A673 (cell line): ENCODE results near the gene HYOU1. TPM values are rescaled to one million over a fixed set of nuclear protein-coding genes. Genes with fewer than 3 reads are reported as not detected.

Experiments used
- BruUV-seq: library from RNA; stranded (reverse); fragments of 400-500 nt; replicated peaks from 2 replicates; lab custom pipeline; 2021; lab: Mats Ljungman, UMichigan
- CTCF ChIA-PET: fragments of 300-600 bp; sonication (Branson Sonifier 250); formaldehyde crosslinking; loops from one replicate; lab custom pipeline; 2022; ENCODE audit warnings: antibody characterized with exemption; lab: Charles Lee
- POLR2A ChIA-PET: fragments of 300-600 bp; sonication (Branson Sonifier 250); formaldehyde crosslinking; loops from one replicate; lab custom pipeline; 2022; ENCODE audit warnings: antibody characterized with exemption; ENCODE audit not compliant: low non-redundant PET; lab: Charles Lee
- DNase-seq: peaks from one replicate; pipeline ENCODE4 v3.0.0-alpha.2; 2015; ENCODE audit warnings: low spot score
- H3K27ac ChIP-seq: fragments of 200-600 bp; sonication (generic); 2 replicates; pipeline ENCODE4 v1.5.1; 2016; ENCODE audit warnings: mixed run types, low read depth, mild to moderate bottlenecking, mixed read lengths, antibody characterized with exemption, low read length; ENCODE audit not compliant: poor library complexity, severe bottlenecking
- H3K27me3 ChIP-seq: fragments of 200-600 bp; sonication (generic); replicated peaks from 2 replicates; pipeline ENCODE4 v1.6.1; 2017; ENCODE audit warnings: mixed run types, low read depth, mild to moderate bottlenecking, mixed read lengths, antibody characterized with exemption, low read length; ENCODE audit not compliant: insufficient read depth, poor library complexity
- H3K36me3 ChIP-seq: fragments of 200-600 bp; sonication (generic); 2 replicates; pipeline ENCODE4 v1.6.1; 2016; ENCODE audit warnings: mixed run types, mild to moderate bottlenecking, mixed read lengths, antibody characterized with exemption, low read length; ENCODE audit not compliant: insufficient read depth, poor library complexity, severe bottlenecking
- H3K4me1 ChIP-seq: fragments of 200-600 bp; sonication (generic); 2 replicates; pipeline ENCODE4 v1.6.1; 2017; ENCODE audit warnings: mixed run types, mild to moderate bottlenecking, mixed read lengths, antibody characterized with exemption, low read length; ENCODE audit not compliant: insufficient read depth, poor library complexity, severe bottlenecking
- H3K4me3 ChIP-seq: fragments of 200-600 bp; sonication (generic); 2 replicates; pipeline ENCODE4 v1.5.1; 2016; ENCODE audit warnings: low read depth, mixed run types, mild to moderate bottlenecking, mixed read lengths, low read length; ENCODE audit not compliant: poor library complexity, severe bottlenecking
- H3K9me3 ChIP-seq: fragments of 200-600 bp; sonication (generic); 2 replicates; pipeline ENCODE4 v1.6.1; 2016; ENCODE audit warnings: mixed run types, low read depth, mild to moderate bottlenecking, mixed read lengths, antibody characterized with exemption, low read length; ENCODE audit not compliant: poor library complexity, severe bottlenecking
- CTCF ChIP-seq: fragments of 300-800, 200-600 bp; sonication (generic); conservative IDR thresholded peaks from 2 replicates; pipeline ENCODE4 v1.5.1; 2017; ENCODE audit warnings: low read depth, mild to moderate bottlenecking, antibody characterized with exemption, low read length, moderate library complexity, mixed read lengths
- EZH2 ChIP-seq: fragments of 200-600 bp; sonication (generic); IDR thresholded peaks from 2 replicates; pipeline ENCODE4 v1.6.1; 2017; ENCODE audit warnings: borderline replicate concordance, low read depth, mild to moderate bottlenecking, mixed read lengths, antibody characterized with exemption, low read length; ENCODE audit not compliant: poor library complexity, severe bottlenecking
- intact Hi-C: fragments of 100-400 bp; cut with micrococcal nuclease; formaldehyde crosslinking; loops from one replicate; pipeline ENCODE4 v1.10.0; 2022; ENCODE audit not compliant: unreplicated experiment
- total RNA-seq: library from RNA; stranded (reverse); gene quantifications from 2 replicates; pipeline ENCODE4 v1.2.3, GENCODE V29; 2021

The HYOU1 gene
- total RNA-seq, 1 experiment from 2014 or later, result 315 TPM

GRCh38 chr11:119025099-119025473 is 31.9 kb downstream of the HYOU1 start:
- BruUV-seq, result no TSS peak
- Histone ChIP-seq H3K4me3 (no peak overlapping the region), H3K4me1 (peaks cover 17% of the 10 kb centered on the region), H3K36me3 (peaks cover 72% of the 10 kb centered on the region), H3K27me3 (no peaks in the 10 kb centered on the region), H3K27ac (no peak overlapping the region), H3K9me3 (no peaks in the 10 kb centered on the region)
- DNase-seq, result no peak
- TF ChIP-seq CTCF (no peak), EZH2 (no peak)
- CTCF ChIA-PET, result no interaction called here
- POLR2A ChIA-PET, result no interaction called here
- intact Hi-C loops, result no loop called here

- Histone ChIP-seq H3K27ac (peak overlapping the region; percentile 8), H3K4me3 (no peak overlapping the region), H3K27me3 (no peaks in the 10 kb centered on the region), H3K9me3 (no peaks in the 10 kb centered on the region), H3K4me1 (peaks cover 17% of the 10 kb centered on the region), H3K36me3 (peaks cover 72% of the 10 kb centered on the region)
- BruUV-seq, result TSS peak; percentile 11
- DNase-seq, result no peak
- TF ChIP-seq EZH2 (no peak), CTCF (no peak)
- ChIA-PET CTCF (no interaction called here), POLR2A (no interaction called here)
- intact Hi-C loops, result no loop called here
These were observed 32.4 kb downstream of the HYOU1 start for GRCh38 chr11:119024430-119025098.

GRCh38 chr11:119023741-119024140 is 33.3 kb downstream of the HYOU1 start:
- POLR2A ChIA-PET, result no interaction called here

More at GRCh38 chr11:119023741-119024140, 33.3 kb downstream of the HYOU1 start:
- H3K4me3 ChIP-seq, result no peak overlapping the region
- no peaks in the 10 kb centered on the region for H3K27me3 ChIP-seq
- peaks cover 10% of the 10 kb centered on the region for H3K4me1 ChIP-seq
- H3K36me3 ChIP-seq, result peaks cover 68% of the 10 kb centered on the region
- CTCF ChIA-PET, result no interaction called here
- TF ChIP-seq EZH2, result no peak
- no peak for TF ChIP-seq CTCF
- H3K9me3 ChIP-seq, result no peaks in the 10 kb centered on the region
- H3K27ac ChIP-seq, result no peak overlapping the region
- no TSS peak for BruUV-seq
- no peak for DNase-seq
- intact Hi-C loops, result no loop called here
